Panc1 (cell line): ENCODE data around the gene NUMB. TPM values are rescaled to one million over a fixed set of nuclear protein-coding genes. Genes with fewer than 3 reads are reported as not detected.

Experiments
- ATAC-seq: fragments of 200-7000 bp; cut with Tn5 transposase; 2 replicates; pipeline ENCODE4 v1.9.1; 2020; ENCODE audit warnings: mild to moderate bottlenecking, moderate library complexity
- BruUV-seq: library from RNA; stranded (reverse); fragments of 400-500 nt; replicated peaks from 2 replicates; lab custom pipeline; 2021; lab: Mats Ljungman, UMichigan
- CTCF ChIA-PET: fragments of 300-600 bp; sonication (Branson Sonifier 250); formaldehyde crosslinking; loops from one replicate; lab custom pipeline; 2022; ENCODE audit warnings: antibody characterized with exemption; lab: Charles Lee
- POLR2A ChIA-PET: fragments of 300-600 bp; sonication (Branson Sonifier 250); formaldehyde crosslinking; loops from one replicate; lab custom pipeline; 2022; ENCODE audit warnings: antibody characterized with exemption; lab: Charles Lee
- DNase-seq: peaks from one replicate; pipeline ENCODE4 v3.0.0-alpha.2; 2010; ENCODE audit warnings: low read depth, low spot score
- H3K27ac ChIP-seq: 2 replicates; pipeline ENCODE4 v1.5.1; 2011; ENCODE audit warnings: mild to moderate bottlenecking, low read length, inconsistent platforms
- H3K27me3 ChIP-seq: fragments of 200-500 bp; sonication (Bioruptor generic); 2 replicates; pipeline ENCODE4 v1.6.0; 2014; ENCODE audit warnings: low read length, inconsistent platforms; ENCODE audit not compliant: control insufficient read depth, insufficient read depth
- H3K36me3 ChIP-seq: fragments of 200-500 bp; sonication (Bioruptor generic); 2 replicates; pipeline ENCODE4 v1.5.1; 2014; ENCODE audit warnings: inconsistent platforms, mild to moderate bottlenecking, low read length, moderate library complexity; ENCODE audit not compliant: control insufficient read depth, insufficient read depth
- H3K4me1 ChIP-seq: 2 replicates; pipeline ENCODE4 v1.5.1; 2011; ENCODE audit warnings: inconsistent platforms, mild to moderate bottlenecking, low read length, moderate library complexity; ENCODE audit not compliant: control insufficient read depth, insufficient read depth
- H3K4me3 ChIP-seq, 2 experiments: 2 replicates each; pipeline ENCODE4 v1.5.1; 2011 to 2012; ENCODE audit warnings: low read depth in 2 of 2, low read length in 2 of 2, mild to moderate bottlenecking in 2 of 2, inconsistent platforms in 1 of 2, moderate library complexity in 1 of 2
- H3K9me3 ChIP-seq: fragments of 200-500 bp; sonication (Bioruptor generic); 2 replicates; pipeline ENCODE4 v1.5.1; 2014; ENCODE audit warnings: low read depth, mild to moderate bottlenecking, inconsistent platforms, low read length, moderate library complexity; ENCODE audit not compliant: control insufficient read depth, insufficient read depth
- POLR2AphosphoS5 ChIP-seq: IDR thresholded peaks from 2 replicates; pipeline ENCODE4 v1.6.1; 2012; ENCODE audit warnings: mild to moderate bottlenecking, low read depth, low read length, moderate library complexity
- SIN3A ChIP-seq: IDR thresholded peaks from 2 replicates; pipeline ENCODE4 v1.6.1; 2012; ENCODE audit warnings: low read depth, mild to moderate bottlenecking, low read length, moderate library complexity, borderline replicate concordance; ENCODE audit not compliant: insufficient read depth
- TCF7L2 ChIP-seq: IDR thresholded peaks from 2 replicates; pipeline ENCODE4 v1.6.1; 2011; ENCODE audit warnings: mild to moderate bottlenecking, low read depth, low read length, inconsistent platforms
- in situ Hi-C: cut with HindIII; loops from 2 replicates; pipeline ENCODE4 v1.10.0; 2016; ENCODE audit warnings: low sequenced_read_pairs, low pct_unique_long_range_greater_than_20kb
- intact Hi-C: fragments of 100-400 bp; cut with micrococcal nuclease; formaldehyde crosslinking; loops from one replicate; pipeline ENCODE4 v1.10.0; 2022; ENCODE audit not compliant: unreplicated experiment
- total RNA-seq: library from RNA; stranded (reverse); gene quantifications from one replicate; pipeline ENCODE4 v1.2.1, GENCODE V29; 2021; ENCODE audit not compliant: unreplicated experiment
- TF ChIP-seq, protein P1 (sequence below): fragments of 450-650 bp; IDR thresholded peaks from 2 replicates; pipeline ENCODE4 v1.5.1; 2017; ENCODE audit warnings: mild to moderate bottlenecking
- TF ChIP-seq, protein P2 (sequence below), 2 experiments: IDR thresholded peaks; 2 replicates each; pipeline ENCODE4 v1.6.1; 2011 to 2012; ENCODE audit warnings: low read depth in 2 of 2, control low read depth in 1 of 2, low read length in 1 of 2, mild to moderate bottlenecking in 1 of 2, moderate library complexity in 1 of 2; ENCODE audit not compliant: insufficient read depth in 1 of 2

The NUMB gene
- total RNA-seq, 1 experiment from 2014 or later: 51.5 TPM

- TF ChIP-seq POLR2AphosphoS5 (no peak), TCF7L2 (no peak), SIN3A (no peak)
- TF ChIP-seq, protein P1, sequence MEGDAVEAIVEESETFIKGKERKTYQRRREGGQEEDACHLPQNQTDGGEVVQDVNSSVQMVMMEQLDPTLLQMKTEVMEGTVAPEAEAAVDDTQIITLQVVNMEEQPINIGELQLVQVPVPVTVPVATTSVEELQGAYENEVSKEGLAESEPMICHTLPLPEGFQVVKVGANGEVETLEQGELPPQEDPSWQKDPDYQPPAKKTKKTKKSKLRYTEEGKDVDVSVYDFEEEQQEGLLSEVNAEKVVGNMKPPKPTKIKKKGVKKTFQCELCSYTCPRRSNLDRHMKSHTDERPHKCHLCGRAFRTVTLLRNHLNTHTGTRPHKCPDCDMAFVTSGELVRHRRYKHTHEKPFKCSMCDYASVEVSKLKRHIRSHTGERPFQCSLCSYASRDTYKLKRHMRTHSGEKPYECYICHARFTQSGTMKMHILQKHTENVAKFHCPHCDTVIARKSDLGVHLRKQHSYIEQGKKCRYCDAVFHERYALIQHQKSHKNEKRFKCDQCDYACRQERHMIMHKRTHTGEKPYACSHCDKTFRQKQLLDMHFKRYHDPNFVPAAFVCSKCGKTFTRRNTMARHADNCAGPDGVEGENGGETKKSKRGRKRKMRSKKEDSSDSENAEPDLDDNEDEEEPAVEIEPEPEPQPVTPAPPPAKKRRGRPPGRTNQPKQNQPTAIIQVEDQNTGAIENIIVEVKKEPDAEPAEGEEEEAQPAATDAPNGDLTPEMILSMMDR: no peak
- TF ChIP-seq, protein P2, sequence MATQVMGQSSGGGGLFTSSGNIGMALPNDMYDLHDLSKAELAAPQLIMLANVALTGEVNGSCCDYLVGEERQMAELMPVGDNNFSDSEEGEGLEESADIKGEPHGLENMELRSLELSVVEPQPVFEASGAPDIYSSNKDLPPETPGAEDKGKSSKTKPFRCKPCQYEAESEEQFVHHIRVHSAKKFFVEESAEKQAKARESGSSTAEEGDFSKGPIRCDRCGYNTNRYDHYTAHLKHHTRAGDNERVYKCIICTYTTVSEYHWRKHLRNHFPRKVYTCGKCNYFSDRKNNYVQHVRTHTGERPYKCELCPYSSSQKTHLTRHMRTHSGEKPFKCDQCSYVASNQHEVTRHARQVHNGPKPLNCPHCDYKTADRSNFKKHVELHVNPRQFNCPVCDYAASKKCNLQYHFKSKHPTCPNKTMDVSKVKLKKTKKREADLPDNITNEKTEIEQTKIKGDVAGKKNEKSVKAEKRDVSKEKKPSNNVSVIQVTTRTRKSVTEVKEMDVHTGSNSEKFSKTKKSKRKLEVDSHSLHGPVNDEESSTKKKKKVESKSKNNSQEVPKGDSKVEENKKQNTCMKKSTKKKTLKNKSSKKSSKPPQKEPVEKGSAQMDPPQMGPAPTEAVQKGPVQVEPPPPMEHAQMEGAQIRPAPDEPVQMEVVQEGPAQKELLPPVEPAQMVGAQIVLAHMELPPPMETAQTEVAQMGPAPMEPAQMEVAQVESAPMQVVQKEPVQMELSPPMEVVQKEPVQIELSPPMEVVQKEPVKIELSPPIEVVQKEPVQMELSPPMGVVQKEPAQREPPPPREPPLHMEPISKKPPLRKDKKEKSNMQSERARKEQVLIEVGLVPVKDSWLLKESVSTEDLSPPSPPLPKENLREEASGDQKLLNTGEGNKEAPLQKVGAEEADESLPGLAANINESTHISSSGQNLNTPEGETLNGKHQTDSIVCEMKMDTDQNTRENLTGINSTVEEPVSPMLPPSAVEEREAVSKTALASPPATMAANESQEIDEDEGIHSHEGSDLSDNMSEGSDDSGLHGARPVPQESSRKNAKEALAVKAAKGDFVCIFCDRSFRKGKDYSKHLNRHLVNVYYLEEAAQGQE (IDR thresholded peaks at IDR 0.05; ENCODE audit: insufficient read depth in 1 of 2, low read depth in 2 of 2, low read length in 1 of 2): no peak
- CTCF ChIA-PET: no interaction called here
- no TSS peak for BruUV-seq
- DNase-seq (no peak), ATAC-seq (no peak)
- no peaks in the 10 kb centered on the region for H3K9me3 ChIP-seq
- H3K4me3 ChIP-seq: no peak overlapping the region
- POLR2A ChIA-PET: no interaction called here
- in situ Hi-C loops (no loop called here), intact Hi-C loops (no loop called here)
- H3K36me3 ChIP-seq: peaks cover 2% of the 10 kb centered on the region; the same call in 1 of the 2 replicates
- H3K27ac ChIP-seq: no peak overlapping the region
- no peaks in the 10 kb centered on the region for H3K4me1 ChIP-seq
- H3K27me3 ChIP-seq: no peaks in the 10 kb centered on the region
Observed at GRCh38 chr14:73289308-73289707, 169.0 kb downstream of the NUMB start.

- DNase-seq (no peak), ATAC-seq (no peak)
- Histone ChIP-seq H3K27me3 (no peaks in the 10 kb centered on the region), H3K9me3 (no peaks in the 10 kb centered on the region), H3K36me3 (peaks cover 2% of the 10 kb centered on the region; the same call in 1 of the 2 replicates), H3K4me1 (no peaks in the 10 kb centered on the region), H3K4me3 (no peak overlapping the region), H3K27ac (no peak overlapping the region)
- TF ChIP-seq SIN3A (no peak), TCF7L2 (no peak), POLR2AphosphoS5 (no peak)
- TF ChIP-seq, protein P1: no peak
- TF ChIP-seq, protein P2 (IDR thresholded peaks at IDR 0.05; ENCODE audit: insufficient read depth in 1 of 2, low read depth in 2 of 2, low read length in 1 of 2): no peak
- BruUV-seq: no TSS peak
- POLR2A ChIA-PET: interaction anchor here (0.7 kb wide), 1 partner anchor 22 kb away, joined by 3 read pairs; no protein-coding TSS in a partner anchor
- CTCF ChIA-PET: interaction anchor here (0.6 kb wide), 1 partner anchor 161 kb away, joined by 3 read pairs; no protein-coding TSS in a partner anchor
- intact Hi-C loops (no loop called here), in situ Hi-C loops (no loop called here)
Observed at GRCh38 chr14:73287071-73287470, 171.3 kb downstream of the NUMB start.
